ENCODE data around the gene PSME1. TPM values are rescaled to one million over a fixed set of nuclear protein-coding genes. Genes with fewer than 3 reads are reported as not detected.

PSME1 gene
- total RNA-seq, 2 donors from 2014 or later: 68.6 to 108 TPM

- Mint-ChIP-seq H3K9me3 (no peaks in the 10 kb centered on the region), H3K36me3 (ENCODE audit: low read depth) (no peaks in the 10 kb centered on the region), H3K4me1 (peaks cover 43% of the 10 kb centered on the region), H3K4me3 (no peak overlapping the region), H3K27me3 (ENCODE audit: insufficient read depth) (peaks cover 15% of the 10 kb centered on the region), H3K27ac (no peak overlapping the region)
- Histone ChIP-seq H3K9ac (ENCODE audit: extremely low read depth, low read length, poor library complexity, severe bottlenecking) (no peak overlapping the region), H3K4me1 (ENCODE audit: control insufficient read depth, insufficient read depth, low read length) (peaks cover 13% of the 10 kb centered on the region), H3K4me3 (ENCODE audit: low read length) (no peak overlapping the region), H3K27ac (ENCODE audit: low read depth, low read length) (no peak overlapping the region), H3K27me3 (ENCODE audit: control insufficient read depth, insufficient read depth, low read length, poor library complexity, severe bottlenecking) (no peaks in the 10 kb centered on the region), H3K36me3 (ENCODE audit: control insufficient read depth, insufficient read depth, low read length) (no peaks in the 10 kb centered on the region), H3K9me3 (ENCODE audit: control insufficient read depth, low read length) (no peaks in the 10 kb centered on the region)
- no peak for DNase-seq
- 91 to 100% methylated on average over 4 of the region's 6 CpGs for WGBS, 2 experiments (ENCODE audit: insufficient coverage in 1 of 2, insufficient read length in 1 of 2)
- no peak for TF ChIP-seq CTCF (conservative IDR thresholded peaks at IDR 0.05)
Measured at GRCh38 chr14:24089890-24090289, 46.1 kb upstream of the PSME1 start.

- Mint-ChIP-seq H3K4me1 (peaks cover 33% of the 10 kb centered on the region), H3K9me3 (no peaks in the 10 kb centered on the region), H3K36me3 (ENCODE audit: low read depth) (peaks cover 11% of the 10 kb centered on the region), H3K4me3 (no peak overlapping the region), H3K27ac (no peak overlapping the region), H3K27me3 (ENCODE audit: insufficient read depth) (peaks cover 13% of the 10 kb centered on the region)
- Histone ChIP-seq H3K4me3 (ENCODE audit: low read length) (no peak overlapping the region), H3K27me3 (ENCODE audit: control insufficient read depth, insufficient read depth, low read length, poor library complexity, severe bottlenecking) (no peaks in the 10 kb centered on the region), H3K36me3 (ENCODE audit: control insufficient read depth, insufficient read depth, low read length) (no peaks in the 10 kb centered on the region), H3K27ac (ENCODE audit: low read depth, low read length) (no peak overlapping the region), H3K9me3 (ENCODE audit: control insufficient read depth, low read length) (no peaks in the 10 kb centered on the region), H3K9ac (ENCODE audit: extremely low read depth, low read length, poor library complexity, severe bottlenecking) (no peak overlapping the region), H3K4me1 (ENCODE audit: control insufficient read depth, insufficient read depth, low read length) (peaks cover 4% of the 10 kb centered on the region)
- TF ChIP-seq CTCF (conservative IDR thresholded peaks at IDR 0.05): no peak
- no peak for DNase-seq
Measured at GRCh38 chr14:24092110-24092504, 43.9 kb upstream of the PSME1 start.

GRCh38 chr14:24092505-24093206 lies 43.3 kb upstream of the PSME1 start:
- no peaks in the 10 kb centered on the region for H3K27me3 ChIP-seq (ENCODE audit: control insufficient read depth, insufficient read depth, low read length, poor library complexity, severe bottlenecking)
- peaks cover 13% of the 10 kb centered on the region for H3K27me3 Mint-ChIP-seq (ENCODE audit: insufficient read depth)
- H3K9me3 ChIP-seq (ENCODE audit: control insufficient read depth, low read length): no peaks in the 10 kb centered on the region
- no peak overlapping the region for H3K27ac ChIP-seq (ENCODE audit: low read depth, low read length)
- no peak overlapping the region for H3K4me3 ChIP-seq (ENCODE audit: low read length)
- H3K36me3 Mint-ChIP-seq (ENCODE audit: low read depth): peaks cover 11% of the 10 kb centered on the region
- WGBS, 2 experiments (ENCODE audit: insufficient coverage in 1 of 2, insufficient read length in 1 of 2): 94 to 96% methylated on average over 2 to 4 of the region's 4 CpGs
- H3K9ac ChIP-seq (ENCODE audit: extremely low read depth, low read length, poor library complexity, severe bottlenecking): no peak overlapping the region
- H3K4me1 ChIP-seq (ENCODE audit: control insufficient read depth, insufficient read depth, low read length): no peaks in the 10 kb centered on the region
- no peak overlapping the region for H3K27ac Mint-ChIP-seq
- peaks cover 32% of the 10 kb centered on the region for H3K4me1 Mint-ChIP-seq
- no peaks in the 10 kb centered on the region for H3K9me3 Mint-ChIP-seq
- TF ChIP-seq CTCF (conservative IDR thresholded peaks at IDR 0.05): no peak
- H3K4me3 Mint-ChIP-seq: peak overlapping the region; percentile 90
- DNase-seq: no peak
- no peaks in the 10 kb centered on the region for H3K36me3 ChIP-seq (ENCODE audit: control insufficient read depth, insufficient read depth, low read length)

Measured in endodermal cell (in vitro differentiated cells).